MCF 10A (cell line): Measurements from ENCODE around the gene HSD17B2. TPM values are rescaled to one million over a fixed set of nuclear protein-coding genes. Genes with fewer than 3 reads are reported as not detected.

Experiments used
- BruUV-seq: library from RNA; stranded (reverse); fragments of 400-500 nt; replicated peaks from 2 replicates; lab custom pipeline; 2021; lab: Mats Ljungman, UMichigan
- CTCF ChIA-PET: fragments of 300-600 bp; sonication (Branson Sonifier 250); formaldehyde crosslinking; extraction: SDS; loops from one replicate; lab custom pipeline; 2021; ENCODE audit warnings: antibody characterized with exemption, inconsistent platforms; lab: Yijun Ruan, JAX
- POLR2A ChIA-PET: fragments of 300-600, 350-650 bp; sonication (Branson Sonifier 250); formaldehyde crosslinking; extraction: SDS; loops from one replicate; lab custom pipeline; 2020; ENCODE audit warnings: antibody characterized with exemption, inconsistent platforms; lab: Yijun Ruan, JAX
- DNase-seq: peaks from one replicate; pipeline ENCODE4 v3.0.0-alpha.2; 2018; ENCODE audit not compliant: unreplicated experiment
- H3K27ac Mint-ChIP-seq: one replicate; pipeline ENCODE4 v1.8.0; 2022; ENCODE audit warnings: mild to moderate bottlenecking, low read depth, mixed read lengths; ENCODE audit not compliant: unreplicated experiment
- H3K27me3 Mint-ChIP-seq: one replicate; pipeline ENCODE4 v1.8.0; 2022; ENCODE audit warnings: mixed read lengths; ENCODE audit not compliant: insufficient read depth, unreplicated experiment
- H3K36me3 Mint-ChIP-seq: one replicate; pipeline ENCODE4 v1.8.0; 2022; ENCODE audit warnings: mild to moderate bottlenecking, moderate library complexity, mixed read lengths; ENCODE audit not compliant: insufficient read depth, unreplicated experiment
- H3K4me1 Mint-ChIP-seq: one replicate; pipeline ENCODE4 v1.8.0; 2022; ENCODE audit warnings: mixed read lengths; ENCODE audit not compliant: insufficient read depth, unreplicated experiment
- H3K4me3 Mint-ChIP-seq: one replicate; pipeline ENCODE4 v1.8.0; 2022; ENCODE audit warnings: mild to moderate bottlenecking, moderate library complexity, mixed read lengths; ENCODE audit not compliant: unreplicated experiment
- H3K9me3 Mint-ChIP-seq: one replicate; pipeline ENCODE4 v1.8.0; 2022; ENCODE audit warnings: mixed read lengths; ENCODE audit not compliant: unreplicated experiment
- intact Hi-C: fragments of 100-400 bp; cut with micrococcal nuclease; formaldehyde crosslinking; loops from 2 replicates; pipeline ENCODE4 v1.14.1; 2022
- total RNA-seq: library from RNA; stranded (reverse); gene quantifications from 2 replicates; pipeline ENCODE4 v1.2.3, GENCODE V29; 2022
- TF ChIP-seq, protein P1 (sequence below): fragments of 200-600 bp; IDR thresholded peaks from one replicate; pipeline ENCODE4 v1.8.0; 2022; ENCODE audit warnings: antibody characterized with exemption, mild to moderate bottlenecking; ENCODE audit not compliant: unreplicated experiment

The HSD17B2 gene
- total RNA-seq, 1 experiment from 2014 or later, result 0.93 TPM

DNA sequence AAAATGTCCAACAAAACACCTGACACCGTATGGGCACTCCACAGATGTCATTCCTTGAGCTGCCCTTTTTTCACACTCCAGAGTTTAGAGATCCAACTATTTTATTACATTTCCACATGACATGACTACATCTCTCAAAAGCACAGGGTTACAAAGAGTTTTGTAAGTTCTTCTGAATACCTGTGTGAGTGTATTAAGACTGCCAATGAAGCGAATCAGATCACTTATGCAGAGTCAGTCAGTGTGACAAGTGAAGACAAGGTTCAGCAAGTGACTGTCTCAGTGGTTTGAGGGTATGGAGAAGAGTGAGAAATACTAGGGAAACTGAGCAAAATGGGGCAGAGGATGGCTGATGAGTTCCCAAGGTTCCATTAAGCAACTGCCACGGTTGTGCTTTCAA, 32.2 kb upstream of the HSD17B2 start:
- peaks cover 2% of the 10 kb centered on the region for H3K9me3 Mint-ChIP-seq
- no TSS peak for BruUV-seq
- no peak for DNase-seq
- TF ChIP-seq, protein P1, sequence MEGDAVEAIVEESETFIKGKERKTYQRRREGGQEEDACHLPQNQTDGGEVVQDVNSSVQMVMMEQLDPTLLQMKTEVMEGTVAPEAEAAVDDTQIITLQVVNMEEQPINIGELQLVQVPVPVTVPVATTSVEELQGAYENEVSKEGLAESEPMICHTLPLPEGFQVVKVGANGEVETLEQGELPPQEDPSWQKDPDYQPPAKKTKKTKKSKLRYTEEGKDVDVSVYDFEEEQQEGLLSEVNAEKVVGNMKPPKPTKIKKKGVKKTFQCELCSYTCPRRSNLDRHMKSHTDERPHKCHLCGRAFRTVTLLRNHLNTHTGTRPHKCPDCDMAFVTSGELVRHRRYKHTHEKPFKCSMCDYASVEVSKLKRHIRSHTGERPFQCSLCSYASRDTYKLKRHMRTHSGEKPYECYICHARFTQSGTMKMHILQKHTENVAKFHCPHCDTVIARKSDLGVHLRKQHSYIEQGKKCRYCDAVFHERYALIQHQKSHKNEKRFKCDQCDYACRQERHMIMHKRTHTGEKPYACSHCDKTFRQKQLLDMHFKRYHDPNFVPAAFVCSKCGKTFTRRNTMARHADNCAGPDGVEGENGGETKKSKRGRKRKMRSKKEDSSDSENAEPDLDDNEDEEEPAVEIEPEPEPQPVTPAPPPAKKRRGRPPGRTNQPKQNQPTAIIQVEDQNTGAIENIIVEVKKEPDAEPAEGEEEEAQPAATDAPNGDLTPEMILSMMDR, result no peak
- ChIA-PET CTCF (interaction anchor here (1.1 kb wide), 1 partner anchor 8 kb away, joined by 4 read pairs; no protein-coding TSS in a partner anchor), POLR2A (interaction anchor here (0.7 kb wide), 1 partner anchor 10 kb away, joined by 4 read pairs; no protein-coding TSS in a partner anchor)
- intact Hi-C loops, result no loop called here
- H3K4me3 Mint-ChIP-seq, result no peak overlapping the region
- peaks cover 3% of the 10 kb centered on the region for H3K4me1 Mint-ChIP-seq
- no peaks in the 10 kb centered on the region for H3K27me3 Mint-ChIP-seq
- H3K27ac Mint-ChIP-seq, result no peak overlapping the region
- H3K36me3 Mint-ChIP-seq, result peaks cover 23% of the 10 kb centered on the region

DNA sequence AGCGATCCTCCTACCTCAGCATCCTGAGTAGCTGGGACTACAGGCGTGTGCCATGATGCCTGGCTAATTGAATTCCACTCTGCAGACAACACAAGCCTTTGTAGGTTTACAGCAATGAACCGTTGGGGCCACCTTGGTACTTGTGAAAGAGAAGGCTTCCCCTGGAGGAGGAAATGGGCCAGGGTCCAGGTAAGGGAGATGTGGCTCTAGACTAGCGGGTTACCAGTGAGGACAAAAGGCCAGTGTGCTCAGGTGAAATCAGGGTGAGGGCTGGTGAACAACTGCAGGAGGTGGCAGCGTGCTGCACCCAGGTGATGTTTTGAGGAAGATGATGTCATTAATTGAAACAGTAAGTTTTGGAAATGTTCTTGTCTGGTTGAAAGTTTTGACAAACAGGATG, 30.5 kb upstream of the HSD17B2 start:
- intact Hi-C loops, result no loop called here
- CTCF ChIA-PET, result interaction anchor here (1.1 kb wide), 1 partner anchor 35 kb away, joined by 3 read pairs; no protein-coding TSS in a partner anchor
- POLR2A ChIA-PET, result no interaction called here
- Mint-ChIP-seq H3K4me1 (peaks cover 3% of the 10 kb centered on the region), H3K27me3 (no peaks in the 10 kb centered on the region), H3K9me3 (peaks cover 7% of the 10 kb centered on the region), H3K4me3 (no peak overlapping the region), H3K27ac (no peak overlapping the region), H3K36me3 (peaks cover 14% of the 10 kb centered on the region)
- no TSS peak for BruUV-seq
- DNase-seq, result no peak
- TF ChIP-seq, protein P1, result no peak

DNA sequence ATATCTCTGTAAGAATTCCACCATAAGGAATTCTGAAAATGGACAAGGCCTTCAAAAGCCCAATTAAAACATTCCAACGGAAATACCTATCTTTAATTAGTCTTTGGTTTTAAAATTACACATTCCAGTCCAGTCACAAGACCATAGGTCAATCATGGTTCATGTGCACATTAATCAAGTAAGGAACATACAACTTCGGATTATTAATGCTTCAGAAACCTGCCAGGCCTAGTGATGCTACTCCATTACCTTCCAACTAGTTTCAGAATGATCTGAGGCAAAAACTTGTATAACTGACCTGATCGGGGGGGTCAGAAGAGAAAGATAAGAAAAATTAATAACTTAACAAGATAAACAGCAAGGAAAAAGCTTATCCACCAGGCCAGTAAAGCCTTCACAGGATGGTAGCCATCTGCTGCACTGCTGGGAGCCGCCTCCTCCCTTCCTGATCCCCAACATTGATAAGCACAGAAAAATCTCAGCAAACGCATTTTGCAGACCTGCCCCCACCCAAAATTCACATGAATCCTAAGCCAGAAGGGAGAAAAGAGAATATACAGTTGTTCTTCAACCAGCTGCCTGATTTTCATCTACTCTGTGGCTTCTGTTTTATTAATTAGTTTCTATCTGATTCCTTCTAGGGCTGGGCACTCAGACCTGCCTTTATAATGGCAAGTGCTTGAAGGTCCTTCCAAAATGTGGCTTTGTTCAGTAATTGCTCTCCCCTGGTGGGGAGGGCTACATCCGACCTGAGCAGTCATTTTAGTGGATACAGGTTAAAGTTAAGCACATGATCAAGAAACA, 29.8 kb upstream of the HSD17B2 start:
- no TSS peak for BruUV-seq
- Mint-ChIP-seq H3K9me3 (peaks cover 7% of the 10 kb centered on the region), H3K27ac (no peak overlapping the region), H3K4me3 (no peak overlapping the region), H3K4me1 (peaks cover 4% of the 10 kb centered on the region), H3K36me3 (peaks cover 14% of the 10 kb centered on the region), H3K27me3 (no peaks in the 10 kb centered on the region)
- CTCF ChIA-PET, result no interaction called here
- TF ChIP-seq, protein P1, result no peak
- POLR2A ChIA-PET, result no interaction called here
- intact Hi-C loops, result no loop called here
- DNase-seq, result no peak

DNA sequence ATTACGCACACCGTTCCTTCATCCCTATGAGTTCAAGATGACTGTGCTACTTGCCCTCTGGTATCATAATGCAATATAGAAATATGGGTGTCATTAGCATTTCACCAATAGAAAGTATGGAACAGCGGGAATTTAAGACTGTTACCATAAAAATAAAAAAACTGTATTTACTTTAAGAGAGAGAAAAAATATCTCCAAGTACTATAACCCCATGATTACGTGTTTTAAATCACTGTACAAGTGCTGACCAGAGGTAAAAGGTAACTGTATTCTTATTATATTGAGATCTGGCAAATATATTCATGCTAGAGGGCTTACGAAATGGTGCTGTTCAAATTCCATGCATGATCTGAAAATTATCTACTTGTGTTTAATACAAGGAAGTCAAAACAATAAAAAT, 29.0 kb upstream of the HSD17B2 start:
- POLR2A ChIA-PET, result no interaction called here
- Mint-ChIP-seq H3K4me1 (peaks cover 4% of the 10 kb centered on the region), H3K27me3 (no peaks in the 10 kb centered on the region), H3K4me3 (no peak overlapping the region), H3K9me3 (peaks cover 7% of the 10 kb centered on the region), H3K36me3 (peaks cover 13% of the 10 kb centered on the region), H3K27ac (no peak overlapping the region)
- intact Hi-C loops, result no loop called here
- TF ChIP-seq, protein P1, result no peak
- DNase-seq, result no peak
- BruUV-seq, result no TSS peak
- CTCF ChIA-PET, result interaction anchor here (1.0 kb wide), 1 partner anchor 9 kb away, joined by 5 read pairs; no protein-coding TSS in a partner anchor
